Measurements from ENCODE around the gene BEX5.
"Not testable (repeated sequence)": the region's sequence is repeated elsewhere in the genome, so short reads cannot be mapped to it uniquely, and the experiment has no call there.

BEX5 gene

GRCh38 chrX:102155806-102156179, at the start of gene BEX5:
BEX5 (minus strand) TSS chrX:102155977; CDS start chrX:102154265, 1,712 bp downstream.
- TF ChIP-seq CTCF (conservative IDR thresholded peaks at IDR 0.05): no peak

GRCh38 chrX:102185967-102186720, 30.4 kb upstream of the BEX5 start:
- TF ChIP-seq CTCF (conservative IDR thresholded peaks at IDR 0.05): no peak

More at GRCh38 chrX:102155806-102156179, at the start of gene BEX5:
- H3K27ac ChIP-seq: no peak within 1 kb of the TSS

GRCh38 chrX:102154900-102155805, 624 bp downstream of the BEX5 start:
- no peak overlapping the region for H3K27ac ChIP-seq
- no peak for TF ChIP-seq CTCF (conservative IDR thresholded peaks at IDR 0.05)

More at GRCh38 chrX:102185967-102186720, 30.4 kb upstream of the BEX5 start:
- no peak overlapping the region for H3K27ac ChIP-seq

GRCh38 chrX:102154218-102154860, 1.4 kb downstream of the BEX5 start:
- TF ChIP-seq CTCF (conservative IDR thresholded peaks at IDR 0.05): no peak

DNA sequence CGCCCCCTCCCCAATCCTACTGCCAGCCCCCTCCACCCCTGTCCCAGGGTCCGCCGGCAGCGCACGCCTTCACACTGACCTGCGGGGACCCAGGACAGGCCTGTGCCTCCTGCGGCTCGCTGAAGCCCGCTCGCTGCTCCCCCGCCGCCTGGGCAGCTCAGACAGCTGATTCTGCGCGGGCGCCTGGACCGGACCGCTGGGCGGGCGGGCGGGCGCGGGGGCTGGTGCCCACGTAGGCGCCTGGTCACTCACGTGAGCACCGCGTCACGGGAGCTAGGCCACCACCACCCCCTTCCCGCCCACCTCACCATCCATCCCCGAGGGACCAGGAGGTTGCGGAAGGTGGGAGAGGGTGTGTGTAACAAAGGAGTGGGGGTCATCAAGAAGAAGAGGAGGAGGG, 13.5 kb downstream of the BEX5 start, which contains the start of gene TCEAL6:
Gene TCEAL6, minus strand, starts transcription at position 208 of the 400 bp plus-strand sequence.
- not testable (repeated sequence) for H3K27ac ChIP-seq

More at GRCh38 chrX:102154218-102154860, 1.4 kb downstream of the BEX5 start:
- no peak overlapping the region for H3K27ac ChIP-seq

- H3K27ac ChIP-seq: not testable (repeated sequence)
These were observed 14.1 kb downstream of the BEX5 start for GRCh38 chrX:102141631-102142030.

DNA sequence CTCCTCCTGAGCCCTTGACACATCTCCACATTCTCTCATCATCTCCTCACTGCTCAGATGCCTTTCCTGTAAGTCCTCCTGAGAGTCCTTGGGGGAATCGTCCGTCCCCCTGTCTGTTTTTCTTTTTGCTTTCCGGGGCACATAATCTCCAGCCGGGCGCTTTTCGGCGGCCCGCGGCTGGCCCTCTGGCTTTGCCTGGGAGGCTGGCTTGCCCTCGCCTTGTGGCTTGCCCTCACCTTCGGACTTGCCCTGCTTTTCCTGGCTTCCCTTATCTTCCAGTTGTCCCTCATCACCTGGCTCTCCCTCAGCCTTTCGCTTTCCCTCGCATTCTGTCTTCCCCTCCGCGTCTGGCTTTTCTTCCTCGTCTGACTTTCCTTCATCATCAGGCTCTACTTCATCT, 14.9 kb downstream of the BEX5 start:
- not testable (repeated sequence) for H3K27ac ChIP-seq

GRCh38 chrX:102138064-102138463, 17.7 kb downstream of the BEX5 start:
- no peak overlapping the region for H3K27ac ChIP-seq
- TF ChIP-seq CTCF (conservative IDR thresholded peaks at IDR 0.05): no peak

All from VCaP (cell line).